ENCODE data around the gene AQP5. TPM values are rescaled to one million over a fixed set of nuclear protein-coding genes. Genes with fewer than 3 reads are reported as not detected.

The AQP5 gene
- total and polyA plus RNA-seq, 11 donors, result 0.20 to 0.78 (median 0.51) TPM; not detected in 4

GRCh38 chr12:49971141-49971540 is 9.5 kb downstream of the AQP5 start:
- Histone ChIP-seq H3K36me3 (no peaks in the 10 kb centered on the region), H3K4me1 (peaks cover 0 to 29% (median 15%) of the 10 kb centered on the region in 12 donors), H3K4me3 (no peak overlapping the region), H3K27me3 (peaks cover 0 to 29% (median 7%) of the 10 kb centered on the region in 9 donors), H3K9me3 (no peaks in the 10 kb centered on the region), H3K27ac (no peak overlapping the region)
- ATAC-seq (no peak), DNase-seq (no peak)
- WGBS, 4 donors, result 79 to 87% (median 84%) methylated on average over 6 of the region's 6 CpGs
- TF ChIP-seq POLR2A (IDR thresholded peaks at IDR 0.05), result no peak
- TF ChIP-seq, protein P1, sequence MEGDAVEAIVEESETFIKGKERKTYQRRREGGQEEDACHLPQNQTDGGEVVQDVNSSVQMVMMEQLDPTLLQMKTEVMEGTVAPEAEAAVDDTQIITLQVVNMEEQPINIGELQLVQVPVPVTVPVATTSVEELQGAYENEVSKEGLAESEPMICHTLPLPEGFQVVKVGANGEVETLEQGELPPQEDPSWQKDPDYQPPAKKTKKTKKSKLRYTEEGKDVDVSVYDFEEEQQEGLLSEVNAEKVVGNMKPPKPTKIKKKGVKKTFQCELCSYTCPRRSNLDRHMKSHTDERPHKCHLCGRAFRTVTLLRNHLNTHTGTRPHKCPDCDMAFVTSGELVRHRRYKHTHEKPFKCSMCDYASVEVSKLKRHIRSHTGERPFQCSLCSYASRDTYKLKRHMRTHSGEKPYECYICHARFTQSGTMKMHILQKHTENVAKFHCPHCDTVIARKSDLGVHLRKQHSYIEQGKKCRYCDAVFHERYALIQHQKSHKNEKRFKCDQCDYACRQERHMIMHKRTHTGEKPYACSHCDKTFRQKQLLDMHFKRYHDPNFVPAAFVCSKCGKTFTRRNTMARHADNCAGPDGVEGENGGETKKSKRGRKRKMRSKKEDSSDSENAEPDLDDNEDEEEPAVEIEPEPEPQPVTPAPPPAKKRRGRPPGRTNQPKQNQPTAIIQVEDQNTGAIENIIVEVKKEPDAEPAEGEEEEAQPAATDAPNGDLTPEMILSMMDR (IDR thresholded peaks at IDR 0.05), result no peak
- intact Hi-C loops (cut with DNase I), result loop anchor here in 1 of 10 donors (5.0 kb wide), 1 partner anchor 86 kb away; the partner anchor contains the start of gene ASIC1

GRCh38 chr12:49972129-49972528 is 10.5 kb downstream of the AQP5 start:
- no peak overlapping the region for H3K4me3 ChIP-seq
- no peaks in the 10 kb centered on the region for H3K36me3 ChIP-seq
- DNase-seq, result no peak
- no peaks in the 10 kb centered on the region for H3K9me3 ChIP-seq
- H3K4me1 ChIP-seq, result peaks cover 0 to 31% (median 13%) of the 10 kb centered on the region in 12 donors
- no peak for TF ChIP-seq POLR2A (IDR thresholded peaks at IDR 0.05)
- TF ChIP-seq, protein P1 (IDR thresholded peaks at IDR 0.05), result no peak
- H3K27ac ChIP-seq, result no peak overlapping the region
- peaks cover 0 to 28% (median 7%) of the 10 kb centered on the region in 9 donors for H3K27me3 ChIP-seq
- no peak for ATAC-seq
- 67 to 85% (median 80%) methylated on average over 9 of the region's 9 CpGs for WGBS, 4 donors
- intact Hi-C loops (cut with DNase I), result loop anchor here in 1 of 10 donors (5.0 kb wide), 1 partner anchor 85 kb away; the partner anchor contains the start of gene ASIC1

DNA sequence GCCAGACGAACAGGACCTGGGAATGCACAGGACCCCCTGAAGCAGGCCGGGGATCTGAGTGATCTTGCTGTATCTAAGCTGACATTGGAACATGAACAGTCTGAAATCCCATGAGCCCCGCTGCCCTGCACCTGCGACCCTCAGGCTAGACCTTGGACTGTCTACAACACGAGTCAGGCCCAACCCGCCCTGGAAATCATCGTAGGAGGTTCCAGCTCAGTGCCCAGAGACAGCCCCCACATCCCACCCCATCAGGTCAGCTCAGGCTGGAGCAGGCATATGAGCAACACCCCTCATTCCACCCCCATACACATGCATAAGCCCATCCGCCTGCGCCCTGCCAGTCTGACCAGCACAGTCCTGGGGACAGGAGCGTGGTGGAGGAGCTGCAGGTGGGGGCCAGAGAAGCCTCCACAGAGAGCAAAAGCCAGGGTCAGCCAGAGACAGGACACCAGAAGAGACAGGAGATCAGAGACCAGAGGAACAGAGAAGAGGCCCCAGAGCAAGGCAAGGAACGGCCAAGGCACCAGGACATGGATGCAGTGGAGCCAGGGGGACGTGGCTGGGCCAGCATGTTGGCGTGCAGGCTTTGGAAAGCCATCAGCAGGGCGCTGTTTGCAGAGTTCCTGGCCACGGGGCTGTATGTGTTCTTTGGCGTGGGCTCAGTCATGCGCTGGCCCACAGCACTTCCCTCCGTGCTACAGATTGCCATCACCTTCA is 11.1 kb downstream of the AQP5 start, which contains the start of gene AQP6:
Gene AQP6, plus strand, starts transcription at position 307 of the 720 bp plus-strand sequence. Its CDS starts 227 bp downstream, at position 534.
- DNase-seq, result no peak

More for the DNA sequence above, 11.1 kb downstream of the AQP5 start, which contains the start of gene AQP6:
- no peak for TF ChIP-seq POLR2A (IDR thresholded peaks at IDR 0.05)
- TF ChIP-seq, protein P1 (IDR thresholded peaks at IDR 0.05), result no peak
- Histone ChIP-seq H3K36me3 (no peaks in the 10 kb centered on the region), H3K9me3 (no peaks in the 10 kb centered on the region), H3K4me1 (peaks cover 0 to 24% (median 7%) of the 10 kb centered on the region in 12 donors), H3K27me3 (peaks cover 0 to 22% (median 7%) of the 10 kb centered on the region in 9 donors), H3K27ac (no peak within 1 kb of the TSS), H3K4me3 (no peak within 1 kb of the TSS)
- intact Hi-C loops (cut with DNase I), result loop anchor here in 1 of 10 donors (5.0 kb wide), 1 partner anchor 84 kb away; the partner anchor contains the start of gene ASIC1
- WGBS, 4 donors, result 75 to 92% (median 88%) methylated on average over 13 to 18 of the region's 18 CpGs
- ATAC-seq, result no peak
